IPS DF 19.7 (cell line): ENCODE data around the gene DSCAML1.

Experiments
- DNase-seq: peaks from one replicate; pipeline ENCODE4 v3.0.0-alpha.2; 2013; ENCODE audit warnings: low read depth, low spot score

Gene DSCAML1

DNA sequence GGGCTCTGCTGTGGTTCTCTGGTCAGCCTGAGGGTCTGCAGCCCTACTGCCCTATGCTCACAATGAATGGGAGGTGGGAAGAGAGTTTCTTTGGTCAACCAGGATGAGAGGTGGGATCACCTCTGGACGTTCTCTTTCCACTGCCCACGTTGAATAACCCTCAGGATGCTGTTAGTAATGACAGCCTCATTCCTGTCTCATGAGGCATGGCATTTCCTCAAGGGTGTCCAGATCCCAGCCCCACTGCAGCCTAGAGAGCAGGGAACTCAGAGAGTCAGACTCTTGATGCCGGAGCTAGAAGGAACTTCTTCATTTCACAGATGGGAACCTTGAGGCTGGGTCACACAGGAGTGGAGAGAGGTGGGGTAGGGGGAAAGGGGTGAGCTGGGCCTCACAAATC, 273.3 kb downstream of the DSCAML1 start:
- no peak for DNase-seq

DNA sequence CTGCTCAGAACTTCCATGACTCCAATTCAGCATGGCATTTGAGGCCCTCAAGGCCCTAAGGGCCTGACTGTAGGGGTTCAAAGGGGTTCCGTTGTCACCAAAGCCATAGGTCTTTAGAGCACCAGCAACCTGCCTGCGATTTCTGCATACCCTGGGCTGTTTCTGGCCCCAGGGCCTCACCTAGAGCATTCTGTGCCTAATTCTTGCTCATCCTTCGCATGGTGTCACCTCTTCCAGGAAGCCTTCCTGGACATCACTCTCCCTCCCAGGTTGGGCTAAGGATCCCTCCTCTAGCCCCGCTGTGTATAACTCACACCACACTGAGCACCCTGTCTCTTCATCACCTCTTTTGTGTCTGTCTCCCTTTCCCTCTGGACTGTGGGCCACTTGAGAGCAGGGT, 275.0 kb downstream of the DSCAML1 start:
- no peak for DNase-seq

DNA sequence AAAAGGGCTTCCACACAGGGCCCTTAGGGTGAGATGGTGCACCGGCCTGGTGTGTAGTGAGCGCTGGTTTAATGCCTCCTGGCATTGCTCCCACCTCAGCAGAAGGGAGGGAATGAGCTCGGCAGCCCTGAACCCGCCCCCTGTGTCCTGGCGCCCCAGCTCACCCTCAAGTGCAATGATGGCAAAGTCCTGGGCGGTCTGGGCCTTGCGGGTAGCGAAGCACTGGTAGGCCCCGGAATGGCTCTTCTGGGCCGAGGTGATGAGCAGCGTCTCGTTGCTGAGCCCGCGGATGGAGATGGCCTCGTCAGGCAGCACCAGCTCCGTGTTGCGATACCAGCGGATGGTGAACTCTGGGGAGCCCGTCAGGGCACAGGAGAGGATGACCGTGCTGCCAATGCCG, 276.1 kb downstream of the DSCAML1 start:
- DNase-seq = no peak

DNA sequence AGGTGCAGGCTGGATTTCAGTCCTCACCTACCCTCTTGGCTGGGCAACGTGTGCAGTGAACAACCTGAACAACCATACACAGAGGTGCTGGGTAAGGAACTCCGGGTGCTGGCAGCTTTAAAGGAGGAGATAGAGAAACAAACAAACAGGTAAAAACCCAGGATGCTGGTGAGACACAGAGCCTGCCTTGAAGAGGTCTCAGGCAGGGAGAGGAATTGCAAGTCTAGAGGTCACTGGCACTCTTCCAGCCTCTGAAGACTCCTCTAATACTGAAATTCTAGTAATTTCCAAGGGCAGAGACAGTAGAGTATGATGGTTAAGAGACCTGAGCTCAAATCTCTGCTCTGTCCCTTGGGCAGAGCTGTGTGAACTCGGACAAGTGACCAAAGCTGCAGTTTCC, 276.8 kb downstream of the DSCAML1 start:
- no peak for DNase-seq

DNA sequence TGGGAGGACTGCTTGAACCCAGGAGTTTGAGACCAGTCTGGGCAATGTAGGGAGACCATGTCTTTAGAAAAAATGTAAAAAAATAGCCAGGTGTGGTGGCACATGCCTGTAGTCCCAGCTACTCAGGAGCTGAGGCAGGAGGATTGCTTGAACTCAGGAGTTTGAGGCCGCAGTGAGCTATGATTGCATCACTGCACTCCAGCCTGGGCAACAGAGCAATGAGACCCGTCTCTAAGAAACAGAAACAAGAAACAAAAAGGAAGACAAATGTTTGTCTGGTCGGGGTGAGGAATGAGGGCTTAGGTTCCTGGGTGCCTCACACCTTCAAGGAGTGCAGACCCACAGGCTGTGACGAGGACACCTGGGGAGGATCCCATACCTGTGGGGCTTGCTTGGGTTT, 277.4 kb downstream of the DSCAML1 start:
- DNase-seq = no peak

DNA sequence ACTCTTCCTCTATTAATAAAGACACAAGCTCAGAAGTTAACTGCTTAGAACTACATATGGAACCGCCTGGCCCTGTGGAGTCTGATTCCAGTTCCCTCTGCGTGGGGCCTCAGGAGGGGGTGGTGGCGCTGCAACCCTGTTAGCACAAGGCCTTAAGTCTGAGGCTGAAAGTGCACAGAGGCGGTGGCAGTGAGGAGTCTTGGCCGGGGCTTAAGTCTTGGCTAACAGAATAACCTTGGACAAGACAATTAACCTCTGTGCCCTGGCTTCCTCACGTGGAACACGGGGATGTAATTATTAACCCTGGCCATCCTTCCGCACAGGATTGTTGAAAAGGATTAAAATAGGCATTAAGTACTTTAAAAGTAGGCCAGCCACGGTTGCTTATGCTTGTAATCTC, 277.8 kb downstream of the DSCAML1 start:
- no peak for DNase-seq

DNA sequence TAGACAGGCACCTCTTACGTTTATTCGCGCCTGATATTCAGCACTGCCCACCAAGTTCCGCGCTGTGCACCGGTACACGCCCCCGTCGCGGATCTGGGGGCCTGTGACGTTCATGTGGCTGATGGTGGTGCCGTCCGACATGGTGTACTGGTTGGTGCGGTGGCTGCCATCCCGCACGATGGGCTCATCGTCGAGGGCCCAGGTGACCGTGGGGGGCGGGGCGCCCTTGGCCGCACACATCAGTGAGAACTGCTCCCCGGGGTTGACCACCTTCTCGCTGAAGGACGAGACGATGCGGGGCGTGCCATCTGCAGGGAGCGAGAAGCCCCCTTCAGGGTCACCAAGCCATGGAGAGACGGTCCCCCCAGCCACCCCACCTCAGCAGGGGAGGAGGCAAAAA, 278.6 kb downstream of the DSCAML1 start:
- DNase-seq = no peak

DNA sequence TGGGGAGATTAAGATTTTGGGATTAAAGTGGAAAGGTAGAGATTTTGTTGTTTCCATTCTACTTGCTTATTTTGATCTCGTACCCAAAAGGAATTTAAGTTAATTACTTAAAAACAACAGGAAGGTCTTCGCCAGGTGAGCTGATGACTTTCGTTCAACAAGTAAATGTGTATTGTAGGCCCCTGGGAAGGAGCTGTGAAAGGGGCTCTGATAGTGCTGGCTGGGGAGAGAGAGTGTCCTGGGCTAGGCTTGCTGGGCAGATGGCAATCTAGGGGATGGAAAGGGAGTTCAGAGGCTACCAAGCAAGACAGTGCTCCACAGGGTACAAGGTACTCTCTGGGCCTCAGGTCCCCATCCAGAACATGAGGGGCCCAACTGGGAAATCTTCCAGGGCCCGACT, 279.9 kb downstream of the DSCAML1 start:
- DNase-seq = no peak

DNA sequence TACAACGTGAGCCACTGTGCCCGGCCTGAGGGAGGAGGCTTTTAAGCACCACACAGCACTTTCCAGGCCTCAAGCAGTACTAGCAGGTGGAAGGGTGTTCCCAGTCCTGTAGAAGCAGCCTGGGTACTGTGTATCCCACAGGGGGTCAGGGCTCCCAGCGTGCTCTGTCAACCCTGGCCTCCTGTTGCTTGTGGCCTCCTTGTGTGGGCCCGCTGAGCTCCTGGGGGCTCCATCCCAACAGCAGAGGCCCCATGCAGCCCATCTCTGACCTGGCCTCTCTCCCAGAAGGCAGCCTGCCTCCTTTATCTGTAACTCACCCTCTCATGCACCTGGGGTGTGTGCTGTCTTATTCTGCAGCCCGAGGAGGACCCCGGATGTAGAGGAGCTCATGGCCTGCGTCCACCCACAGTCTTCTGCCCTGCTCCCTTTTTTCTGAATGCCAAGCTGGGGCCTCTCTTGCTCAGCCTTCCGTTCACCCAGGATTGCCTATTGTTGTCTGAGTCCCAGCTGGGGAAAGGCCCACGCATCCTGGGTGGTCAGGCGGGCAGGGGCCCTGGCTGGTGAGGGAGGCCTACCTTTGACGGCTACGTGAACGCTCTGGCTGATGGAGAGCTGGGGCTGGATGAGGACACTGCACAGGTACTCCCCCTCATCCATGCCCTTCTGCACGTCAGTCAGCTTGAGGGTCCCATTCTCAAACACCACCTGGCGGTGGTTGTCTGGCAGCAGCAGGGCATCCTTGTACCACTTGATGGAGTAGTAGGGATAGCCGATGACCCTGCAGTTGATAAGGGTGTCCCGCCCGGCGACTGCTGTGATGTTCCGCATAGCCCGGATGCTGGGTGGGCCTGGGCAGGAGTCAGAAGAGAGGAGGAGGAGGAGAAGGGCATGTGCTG, 280.9 kb downstream of the DSCAML1 start:
- DNase-seq = no peak

DNA sequence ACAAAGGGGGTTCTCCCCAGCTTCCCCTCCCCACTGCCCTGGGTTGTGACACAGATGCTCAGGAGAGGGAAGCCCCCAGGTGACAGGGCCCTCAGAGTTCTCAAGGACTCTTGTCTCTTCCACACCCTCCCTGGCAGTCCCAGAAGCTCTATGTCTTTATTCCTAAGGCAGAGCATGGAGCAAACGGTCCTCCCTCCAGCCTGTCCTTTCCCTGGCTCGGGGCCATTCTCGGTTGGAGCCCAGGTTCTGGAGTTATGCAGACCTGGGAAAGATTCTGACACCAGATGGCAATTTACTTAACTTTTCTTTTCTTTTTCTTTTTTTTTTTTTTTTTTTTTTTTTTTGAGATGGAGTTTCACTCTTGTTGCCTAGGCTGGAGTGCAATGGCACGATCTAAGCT, 282.8 kb downstream of the DSCAML1 start:
- DNase-seq = no peak

DNA sequence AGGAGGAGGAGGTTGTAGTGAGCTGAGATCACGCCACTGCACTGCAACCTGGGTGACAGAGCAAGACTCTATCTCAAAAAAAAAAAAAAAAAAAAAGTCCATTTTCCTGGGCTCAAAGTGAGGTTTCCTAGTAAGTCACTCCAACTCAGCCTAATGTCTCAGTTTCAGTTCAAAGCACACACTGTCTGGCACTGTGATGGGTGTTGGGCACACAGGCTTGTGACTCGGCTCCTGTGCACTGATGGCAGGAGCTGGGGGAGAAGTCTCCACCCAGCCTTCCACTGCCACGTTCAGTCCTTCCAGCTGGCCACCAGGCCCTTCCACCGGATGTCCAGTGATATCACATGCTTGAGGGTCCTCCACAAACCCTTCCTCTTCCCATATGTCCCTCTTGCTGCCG, 283.4 kb downstream of the DSCAML1 start:
- DNase-seq = no peak

DNA sequence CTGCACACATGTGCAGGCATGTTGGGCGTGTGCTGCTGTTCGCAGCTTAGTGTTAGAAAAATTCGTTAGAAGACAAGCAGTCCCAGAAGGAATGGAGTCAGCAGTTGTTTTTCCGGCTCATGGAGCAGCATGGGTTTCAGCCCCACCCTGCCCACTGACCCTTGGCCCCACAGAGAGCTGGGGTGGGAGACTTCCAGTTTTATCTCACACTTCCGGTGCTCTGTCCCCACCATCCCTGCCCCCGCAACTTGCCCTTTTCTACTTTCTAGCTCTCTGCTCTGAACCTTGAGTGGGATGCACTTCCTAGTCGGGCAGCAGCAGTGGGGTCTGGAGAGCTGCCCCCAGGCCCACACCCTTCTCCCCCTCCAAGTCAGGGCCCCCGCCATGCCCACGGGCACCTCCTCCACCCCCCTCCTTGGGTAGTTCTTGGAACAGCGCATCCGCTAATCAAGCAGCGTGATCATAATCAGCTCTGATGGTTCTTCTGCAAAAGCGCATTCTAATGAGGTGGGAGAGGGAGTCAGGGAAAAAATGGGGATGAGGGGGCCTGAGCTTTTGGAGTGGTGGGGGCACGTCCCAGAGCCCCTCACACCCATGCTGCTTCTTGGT, 285.0 kb downstream of the DSCAML1 start:
- no peak for DNase-seq

DNA sequence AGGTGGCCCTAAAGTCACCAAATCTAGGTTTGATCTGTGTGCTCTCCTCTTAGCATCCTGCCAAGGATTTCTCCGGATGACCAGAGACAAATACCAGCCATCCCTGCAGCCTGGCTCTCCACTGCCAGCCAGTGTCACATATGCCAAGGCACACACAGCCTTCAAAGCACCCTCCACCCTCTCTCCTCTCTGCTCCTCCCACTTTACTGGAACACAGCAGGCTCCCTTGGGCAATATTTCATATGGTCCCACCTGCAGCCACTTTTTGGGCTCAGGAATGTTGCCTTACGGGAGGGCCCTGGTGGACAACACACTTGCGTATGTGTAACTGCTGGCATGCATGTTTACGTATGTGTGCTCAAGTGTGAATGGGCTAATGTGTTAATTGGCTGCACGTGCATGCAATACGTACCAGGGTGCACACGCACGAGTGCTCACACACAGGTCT, 285.5 kb downstream of the DSCAML1 start:
- no peak for DNase-seq

DNA sequence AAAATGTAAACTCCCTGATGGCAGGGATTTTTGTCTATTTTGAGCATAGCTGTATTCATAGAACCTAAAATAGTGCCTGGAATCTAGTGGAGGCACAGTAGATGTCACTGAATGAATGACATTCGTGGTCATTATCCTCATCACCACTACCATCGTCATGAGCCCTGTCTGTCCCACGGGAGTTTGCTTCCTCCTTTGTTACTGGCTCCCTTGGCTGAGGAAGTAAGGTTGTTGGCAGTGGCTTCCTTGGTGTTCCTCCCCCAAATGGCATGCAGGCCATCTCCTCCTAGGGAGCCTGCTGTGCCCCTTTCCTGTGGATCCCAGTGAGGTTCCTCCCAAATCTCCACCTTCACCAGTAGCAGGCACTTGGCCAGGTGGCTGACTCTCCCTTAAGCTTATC, 286.4 kb downstream of the DSCAML1 start:
- DNase-seq = no peak

DNA sequence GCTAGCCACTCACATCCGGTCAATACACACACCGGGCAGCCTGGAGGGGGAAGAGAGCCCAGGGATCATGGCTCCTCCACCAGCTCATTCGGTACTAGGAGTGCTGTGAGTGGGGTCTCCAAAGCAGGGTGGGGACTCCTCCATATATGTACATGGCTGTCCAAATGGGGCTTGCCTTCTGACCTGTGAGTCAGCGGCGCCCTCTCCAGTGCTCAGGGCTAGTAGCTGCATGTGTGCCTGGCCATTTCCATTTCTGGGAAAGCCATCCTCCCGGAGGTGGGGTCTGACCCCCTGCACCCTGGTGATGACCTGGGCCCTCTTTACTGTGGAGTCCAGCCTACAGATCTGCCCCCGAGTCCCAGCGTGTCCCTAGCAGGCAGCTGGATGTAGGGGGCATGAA, 287.5 kb downstream of the DSCAML1 start:
- DNase-seq = no peak

DNA sequence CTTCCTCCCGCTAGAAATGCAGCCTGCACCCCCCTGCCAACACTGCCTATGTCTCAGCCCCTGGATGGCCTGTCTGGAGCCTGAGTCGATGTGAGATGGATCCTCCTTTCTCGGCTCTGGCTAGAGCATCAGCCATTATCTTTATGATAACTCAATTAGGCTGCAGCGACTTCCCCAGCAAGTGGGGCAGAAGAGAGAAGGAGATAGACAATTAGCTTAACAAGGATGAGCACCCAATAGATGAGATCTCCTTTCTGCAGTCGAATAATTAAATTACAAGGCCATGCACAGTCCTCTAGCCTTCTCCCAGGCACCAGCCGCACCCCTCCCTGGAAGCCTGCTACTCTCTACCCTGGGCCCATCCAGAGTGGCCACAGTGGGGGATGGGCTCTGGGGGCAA, 290.0 kb downstream of the DSCAML1 start:
- no peak for DNase-seq

DNA sequence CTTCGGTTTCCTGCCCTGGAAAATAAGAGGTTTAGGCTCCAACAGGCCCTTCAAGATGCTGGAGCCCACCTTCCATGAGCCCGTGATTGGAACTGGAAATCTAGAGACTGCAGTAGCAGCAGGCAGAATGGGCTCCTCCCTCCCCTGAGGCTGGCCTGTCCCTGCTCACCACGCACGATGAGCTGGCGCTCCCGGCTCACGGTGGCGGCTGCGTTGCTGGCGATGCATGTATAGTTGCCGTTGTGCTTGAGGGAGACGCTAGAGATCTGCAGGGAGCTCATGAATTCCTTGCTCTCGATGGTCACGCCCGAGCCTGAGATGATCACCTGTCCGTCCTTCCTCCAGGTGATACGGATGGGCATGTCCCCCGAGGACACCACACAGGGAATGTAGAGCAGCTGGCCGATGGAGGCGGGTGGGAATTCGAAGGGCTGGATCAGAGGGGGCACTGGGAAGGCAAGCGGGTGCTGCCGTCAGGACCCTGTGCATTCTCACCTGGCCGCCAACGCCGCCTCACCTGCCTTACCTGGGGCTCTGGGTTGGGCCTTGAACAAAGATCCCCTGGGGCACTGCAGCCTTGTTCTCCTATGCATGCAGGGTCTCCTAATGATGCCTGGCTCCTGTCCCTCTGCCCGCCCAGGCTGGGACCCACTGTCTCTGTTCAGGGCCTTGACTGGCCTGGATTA, 291.6 kb downstream of the DSCAML1 start:
- DNase-seq = no peak

DNA sequence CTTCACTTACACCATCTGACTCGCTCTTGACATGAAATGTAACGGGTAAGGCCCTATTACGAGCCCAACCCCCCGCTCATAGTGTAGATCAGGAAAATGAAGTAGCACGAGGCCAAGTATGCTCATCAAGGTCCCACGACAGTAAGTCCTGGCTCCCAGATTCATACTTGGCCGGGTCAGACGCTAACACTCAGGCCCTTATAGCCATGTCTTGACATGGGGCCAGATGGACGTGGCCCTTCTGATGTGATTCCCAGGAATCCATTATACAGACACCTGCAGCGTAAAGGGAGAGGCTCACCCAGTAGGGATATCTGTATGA, 294.3 kb downstream of the DSCAML1 start:
- no peak for DNase-seq

DNA sequence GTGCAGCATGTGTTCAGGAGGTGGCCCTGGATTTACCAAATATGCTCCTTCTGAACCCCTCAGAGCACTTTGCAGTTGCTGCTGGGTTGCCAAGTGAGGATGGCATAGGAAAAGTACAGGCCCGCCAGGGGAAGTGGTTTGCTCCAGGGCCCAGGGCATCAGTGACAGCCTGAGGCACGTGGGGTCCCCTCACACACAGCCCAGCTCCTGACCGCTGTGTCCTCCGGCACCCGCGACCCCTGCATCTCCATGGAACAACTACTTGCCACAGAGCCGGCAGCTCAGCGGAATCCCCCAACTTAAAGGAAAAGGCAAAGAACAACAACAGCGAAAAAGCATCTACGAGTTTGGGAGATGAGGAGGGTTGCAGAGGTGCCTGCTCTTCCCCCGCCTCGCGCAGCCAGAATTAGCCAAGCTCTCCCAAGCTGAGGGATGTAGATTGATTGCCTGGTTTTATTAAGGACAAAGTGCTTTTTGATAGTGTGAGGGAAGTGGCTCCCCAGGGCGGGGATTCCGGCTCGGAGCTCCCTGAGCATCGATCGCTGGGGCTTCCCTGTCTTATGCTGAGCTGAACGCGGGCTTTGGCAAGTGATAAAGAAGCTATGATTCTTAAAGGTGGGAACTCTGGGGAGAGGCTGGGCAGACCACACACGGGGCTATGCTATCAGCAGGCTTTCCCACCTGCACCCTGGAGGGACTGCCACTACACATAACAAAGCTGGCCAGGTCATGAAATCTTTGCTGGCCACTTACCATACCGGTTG, 294.8 kb downstream of the DSCAML1 start:
- DNase-seq = no peak

DNA sequence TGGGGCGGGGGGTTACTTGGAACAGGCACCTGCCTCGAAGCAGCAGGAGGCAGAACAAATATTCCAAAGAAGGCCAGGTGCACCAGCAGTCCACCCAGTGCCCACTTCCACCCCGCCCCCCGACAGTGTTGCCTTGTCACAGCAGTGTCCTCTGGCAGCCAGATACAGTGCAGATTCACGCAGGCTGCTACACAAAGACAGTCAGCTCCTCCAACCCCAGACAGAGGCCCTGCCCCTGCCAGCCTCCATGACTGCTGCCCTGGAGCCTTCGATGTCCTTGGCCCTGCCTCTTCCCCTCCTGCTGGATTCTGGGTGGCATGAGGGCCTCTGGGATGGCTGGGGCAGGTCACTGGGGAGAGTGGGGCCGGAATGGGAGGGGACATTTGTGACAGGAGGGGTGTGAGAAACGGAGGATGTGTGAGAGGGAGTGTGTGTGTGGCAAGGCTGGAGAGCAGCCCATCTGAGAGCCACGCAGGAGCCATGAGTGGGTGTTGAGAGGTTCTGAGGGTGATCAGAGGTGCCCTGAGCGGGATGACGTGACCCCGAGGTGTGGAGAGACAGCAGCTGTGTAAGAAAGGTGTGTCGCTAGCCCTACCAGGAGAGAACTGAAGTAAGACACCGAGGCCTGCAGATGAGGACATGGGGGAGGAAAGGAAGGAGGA, 295.6 kb downstream of the DSCAML1 start:
- no peak for DNase-seq

DNA sequence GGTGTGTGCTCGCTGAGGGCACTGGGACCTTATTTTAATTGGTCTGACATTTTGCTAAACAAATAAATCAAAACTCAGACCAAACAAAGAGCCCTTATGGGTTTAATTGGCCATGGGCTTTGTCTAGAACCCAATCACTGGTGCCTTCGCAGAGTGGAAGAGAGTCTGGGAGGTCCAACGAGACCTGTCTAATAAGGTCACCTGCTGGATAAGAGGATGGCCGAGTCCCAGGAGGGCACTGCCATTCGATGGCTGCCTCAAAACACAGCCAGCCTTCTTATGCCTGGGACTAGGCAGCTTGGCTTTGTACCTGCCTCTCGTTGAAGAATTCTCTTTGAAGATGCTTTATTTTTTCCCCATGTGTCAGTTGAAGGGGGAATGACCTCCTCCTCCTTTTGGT, 298.2 kb downstream of the DSCAML1 start:
- no peak for DNase-seq
